ENCODE measurements around the gene RIMS1.
A peak's percentile ranks its signal among the peaks of the same experiment; 100 is the strongest.

The RIMS1 gene, protein sequence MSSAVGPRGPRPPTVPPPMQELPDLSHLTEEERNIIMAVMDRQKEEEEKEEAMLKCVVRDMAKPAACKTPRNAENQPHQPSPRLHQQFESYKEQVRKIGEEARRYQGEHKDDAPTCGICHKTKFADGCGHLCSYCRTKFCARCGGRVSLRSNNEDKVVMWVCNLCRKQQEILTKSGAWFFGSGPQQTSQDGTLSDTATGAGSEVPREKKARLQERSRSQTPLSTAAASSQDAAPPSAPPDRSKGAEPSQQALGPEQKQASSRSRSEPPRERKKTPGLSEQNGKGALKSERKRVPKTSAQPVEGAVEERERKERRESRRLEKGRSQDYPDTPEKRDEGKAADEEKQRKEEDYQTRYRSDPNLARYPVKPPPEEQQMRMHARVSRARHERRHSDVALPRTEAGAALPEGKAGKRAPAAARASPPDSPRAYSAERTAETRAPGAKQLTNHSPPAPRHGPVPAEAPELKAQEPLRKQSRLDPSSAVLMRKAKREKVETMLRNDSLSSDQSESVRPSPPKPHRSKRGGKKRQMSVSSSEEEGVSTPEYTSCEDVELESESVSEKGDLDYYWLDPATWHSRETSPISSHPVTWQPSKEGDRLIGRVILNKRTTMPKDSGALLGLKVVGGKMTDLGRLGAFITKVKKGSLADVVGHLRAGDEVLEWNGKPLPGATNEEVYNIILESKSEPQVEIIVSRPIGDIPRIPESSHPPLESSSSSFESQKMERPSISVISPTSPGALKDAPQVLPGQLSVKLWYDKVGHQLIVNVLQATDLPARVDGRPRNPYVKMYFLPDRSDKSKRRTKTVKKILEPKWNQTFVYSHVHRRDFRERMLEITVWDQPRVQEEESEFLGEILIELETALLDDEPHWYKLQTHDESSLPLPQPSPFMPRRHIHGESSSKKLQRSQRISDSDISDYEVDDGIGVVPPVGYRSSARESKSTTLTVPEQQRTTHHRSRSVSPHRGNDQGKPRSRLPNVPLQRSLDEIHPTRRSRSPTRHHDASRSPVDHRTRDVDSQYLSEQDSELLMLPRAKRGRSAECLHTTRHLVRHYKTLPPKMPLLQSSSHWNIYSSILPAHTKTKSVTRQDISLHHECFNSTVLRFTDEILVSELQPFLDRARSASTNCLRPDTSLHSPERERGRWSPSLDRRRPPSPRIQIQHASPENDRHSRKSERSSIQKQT (N-terminal part only)

DNA sequence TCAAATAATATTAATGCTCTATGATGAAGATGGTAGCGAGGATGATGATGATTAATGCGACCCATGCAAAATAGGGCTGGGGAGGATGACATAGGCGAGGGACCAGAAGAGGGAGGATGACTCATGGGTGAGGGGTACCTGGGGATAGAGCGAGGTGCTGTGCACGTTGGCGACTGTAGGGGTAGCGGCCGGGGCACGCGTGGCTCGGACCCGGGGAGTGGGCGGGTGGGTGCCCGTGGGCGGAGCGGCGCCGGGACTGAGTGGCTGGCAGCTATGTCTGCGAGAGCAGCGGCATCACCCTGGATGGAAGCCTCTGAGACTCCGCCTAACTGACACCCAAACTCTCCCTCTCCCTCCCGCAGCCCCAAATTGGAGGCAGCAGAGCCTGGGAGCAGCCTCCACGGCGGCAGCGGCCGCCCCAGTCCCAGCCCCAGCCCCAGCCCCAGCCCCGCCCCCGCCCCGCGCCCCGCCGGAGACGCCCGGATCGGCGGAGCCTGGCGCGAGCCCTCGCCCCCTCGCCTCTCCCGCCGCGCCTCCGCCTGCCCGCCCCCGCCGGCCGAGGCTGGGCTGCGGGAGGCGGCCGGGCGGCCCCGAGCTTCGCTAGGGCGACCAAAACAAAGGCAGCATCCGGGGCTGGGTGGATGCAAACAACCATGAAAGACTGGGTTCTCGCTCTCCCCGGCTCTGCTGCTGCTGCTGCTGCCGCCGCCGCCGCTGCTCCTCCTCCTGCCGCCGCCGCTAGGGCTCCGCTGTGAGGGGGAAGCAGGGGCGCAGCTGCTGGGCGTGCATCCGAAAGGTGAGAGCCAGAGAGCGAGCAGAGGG, at the start of gene RIMS1:
Gene RIMS1 (plus strand): TSS at position 367 of the 822 bp plus-strand sequence. CDS start 474 bp downstream, outside the sequence.
- peak in 1 of 2 experiments; percentile 26 for DNase-seq

DNA sequence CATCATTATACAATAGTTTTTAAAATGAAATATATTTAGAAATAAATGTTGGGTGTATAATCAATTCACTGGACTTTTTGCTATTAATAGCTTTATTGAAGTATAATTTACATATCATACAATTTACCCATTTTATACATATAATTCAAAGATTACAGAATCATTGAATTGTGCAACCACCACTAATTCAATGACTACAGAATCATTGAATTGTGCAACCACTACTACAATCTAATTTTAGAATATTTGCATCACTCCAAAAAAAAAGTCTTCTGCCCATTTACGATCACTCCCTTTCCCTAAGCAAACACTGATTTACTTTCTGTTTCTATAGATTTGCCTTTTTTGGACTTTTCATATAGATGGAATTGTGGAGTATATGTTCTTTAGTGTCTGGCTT, 35.1 kb upstream of the RIMS1 start:
- DNase-seq, result no peak

DNA sequence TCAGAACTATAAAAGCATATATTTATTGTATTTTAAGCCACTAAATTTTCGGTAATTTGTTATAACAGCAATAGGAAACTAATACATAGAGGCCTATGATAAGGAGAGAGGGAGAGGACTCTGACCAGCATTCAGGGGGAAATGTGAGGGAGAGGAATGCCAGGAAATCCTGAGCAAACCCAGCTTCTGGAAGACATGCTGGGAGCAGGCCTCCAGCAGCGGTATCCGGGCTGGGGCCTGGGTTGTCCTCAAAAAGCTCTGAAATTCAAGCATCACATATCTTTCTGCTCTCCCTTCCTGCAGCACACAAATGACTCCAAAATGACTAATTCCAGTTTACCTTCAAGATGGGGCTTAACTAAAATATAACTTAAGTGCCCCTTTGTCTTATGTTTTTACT, 33.4 kb upstream of the RIMS1 start:
- DNase-seq, result no peak

DNA sequence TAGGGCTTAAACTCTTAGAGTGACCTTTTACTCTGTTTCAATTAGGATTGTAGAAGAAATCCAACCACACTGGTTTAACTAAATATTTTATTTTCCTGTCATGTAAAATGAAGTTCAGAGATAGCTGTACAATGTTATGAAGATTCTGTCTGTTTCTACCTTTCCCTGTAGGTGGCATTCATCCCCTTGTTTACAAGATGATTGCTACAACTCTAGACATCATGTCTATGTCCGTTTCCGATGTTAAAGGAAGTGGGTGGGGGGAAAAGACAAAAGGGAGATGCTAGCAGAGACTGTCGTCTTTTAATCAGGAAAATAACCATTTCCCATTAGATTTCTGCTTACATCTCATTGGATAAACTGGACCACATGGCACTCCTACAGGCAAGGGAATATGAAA, 30.9 kb upstream of the RIMS1 start:
- no peak for DNase-seq

DNA sequence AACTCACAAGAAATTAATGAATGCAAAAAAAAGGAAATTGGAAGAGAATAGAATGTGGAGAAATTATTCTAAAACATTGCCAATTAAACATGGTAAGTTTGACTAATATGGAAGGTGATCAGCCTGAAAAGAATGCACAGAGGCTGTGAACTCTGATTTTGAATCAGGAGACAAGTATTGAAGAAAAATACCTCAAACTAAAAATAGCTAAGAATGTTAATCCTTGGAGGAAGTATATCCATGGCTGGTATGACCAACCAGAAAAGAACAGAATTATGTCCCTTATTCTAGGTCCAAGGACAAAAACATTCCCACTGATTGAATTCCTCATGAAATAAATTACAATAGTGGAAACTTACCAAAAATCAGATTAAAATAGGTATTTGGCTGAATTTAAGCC, 7.3 kb upstream of the RIMS1 start:
- DNase-seq, result no peak

DNA sequence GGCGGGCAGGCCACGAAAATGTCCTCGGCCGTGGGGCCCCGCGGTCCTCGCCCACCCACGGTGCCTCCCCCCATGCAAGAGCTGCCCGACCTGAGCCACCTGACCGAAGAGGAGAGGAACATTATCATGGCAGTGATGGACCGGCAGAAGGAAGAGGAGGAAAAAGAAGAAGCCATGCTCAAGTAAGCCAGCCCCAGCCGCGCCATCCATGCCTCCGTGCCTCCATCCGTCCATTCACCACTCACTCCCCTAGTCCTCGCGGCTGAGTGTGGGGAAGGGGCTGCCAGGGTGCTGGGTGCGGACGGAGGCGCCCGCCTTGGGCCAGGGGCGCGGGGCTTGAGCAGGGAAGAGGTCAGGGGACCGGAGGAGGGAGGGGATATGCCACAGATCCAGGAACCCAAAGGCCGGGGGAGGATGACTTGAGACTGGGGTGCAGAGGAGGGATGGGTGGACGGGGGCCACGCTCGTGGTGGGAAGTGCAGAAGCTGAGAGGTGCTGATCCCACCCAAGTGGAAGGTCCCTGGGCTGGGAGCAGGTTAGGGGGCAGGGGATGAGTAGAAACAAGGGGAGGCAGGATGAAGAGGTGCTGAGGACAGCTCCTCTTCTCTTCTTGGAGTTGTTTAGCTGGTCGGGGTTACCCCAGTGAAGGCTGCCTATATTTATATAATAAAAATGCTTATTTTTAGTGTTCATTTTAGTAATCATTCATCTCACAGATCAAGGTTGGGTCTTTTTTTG, 825 bp downstream of the RIMS1 start:
- no peak for DNase-seq

DNA sequence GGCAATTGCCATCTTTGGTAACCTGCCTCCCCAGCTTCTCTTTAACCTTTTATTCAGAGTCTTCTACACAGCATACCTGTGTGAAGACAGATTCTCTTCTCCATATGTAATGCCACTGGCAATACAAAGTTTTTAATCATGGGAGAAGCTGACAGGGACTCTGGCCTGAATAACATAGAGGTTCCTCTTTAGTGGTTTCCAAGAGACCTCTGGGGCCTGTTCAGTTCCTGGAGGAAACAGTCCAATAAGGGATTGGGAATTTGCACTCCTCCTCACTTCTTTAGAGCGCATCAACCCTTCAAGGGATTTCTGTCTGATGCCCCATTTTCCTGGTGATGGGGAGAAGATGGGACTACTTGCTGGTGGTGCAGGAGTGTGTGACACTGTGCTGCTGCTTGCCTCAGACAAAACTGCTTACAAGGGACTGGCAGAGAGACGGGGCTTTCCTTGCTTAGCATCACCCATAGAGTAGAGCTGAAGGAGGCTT, 1.4 kb downstream of the RIMS1 start:
- peak in 1 of 2 experiments; percentile 27 for DNase-seq

DNA sequence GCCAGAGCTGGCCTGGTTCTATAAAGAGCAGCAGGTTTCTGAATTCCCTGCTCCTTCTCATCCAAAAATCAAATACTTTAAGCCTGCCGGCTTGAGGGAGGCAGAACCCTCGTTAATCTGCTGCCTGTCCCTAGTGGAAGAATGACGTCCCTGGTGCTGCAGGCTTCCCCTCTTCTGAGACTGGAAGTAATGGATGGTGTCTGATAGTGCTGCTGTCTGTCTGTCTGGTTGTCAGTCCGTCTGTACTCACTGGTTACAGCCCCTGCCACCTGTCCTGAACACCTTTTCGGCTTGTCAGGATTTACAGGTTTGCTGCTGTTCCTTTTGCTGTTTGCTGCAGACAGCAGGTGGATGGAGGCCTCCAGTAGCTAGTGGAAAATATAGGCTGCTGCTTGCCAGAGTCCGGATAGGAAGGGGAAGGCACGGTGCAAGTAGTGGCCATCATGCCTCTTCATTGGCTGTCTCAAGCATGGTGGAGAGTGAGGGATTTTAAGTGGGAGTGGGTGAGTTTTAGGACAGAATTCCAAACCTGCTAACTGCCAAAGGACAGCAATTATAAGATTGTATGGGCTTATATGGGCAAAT, 2.5 kb downstream of the RIMS1 start:
- peak in 1 of 2 experiments; percentile 38 for DNase-seq

DNA sequence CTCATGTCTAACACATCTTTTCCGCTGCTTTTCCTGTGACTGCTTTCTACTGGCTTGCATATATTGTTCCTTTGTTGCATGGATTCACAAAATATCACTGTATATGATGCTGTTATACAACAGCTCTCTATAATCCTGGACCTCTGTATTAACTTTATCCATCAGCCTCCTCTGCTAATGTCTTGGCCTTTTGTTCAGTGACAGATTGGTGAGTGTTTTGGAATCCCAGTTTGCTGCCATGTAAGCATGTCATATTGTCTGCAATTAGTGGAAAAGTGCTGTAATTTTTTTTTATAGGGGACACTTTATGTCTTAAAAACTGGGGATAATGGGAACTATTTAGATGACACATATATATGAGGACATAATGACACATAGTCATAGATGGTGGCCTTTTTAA, 3.0 kb downstream of the RIMS1 start:
- no peak for DNase-seq

DNA sequence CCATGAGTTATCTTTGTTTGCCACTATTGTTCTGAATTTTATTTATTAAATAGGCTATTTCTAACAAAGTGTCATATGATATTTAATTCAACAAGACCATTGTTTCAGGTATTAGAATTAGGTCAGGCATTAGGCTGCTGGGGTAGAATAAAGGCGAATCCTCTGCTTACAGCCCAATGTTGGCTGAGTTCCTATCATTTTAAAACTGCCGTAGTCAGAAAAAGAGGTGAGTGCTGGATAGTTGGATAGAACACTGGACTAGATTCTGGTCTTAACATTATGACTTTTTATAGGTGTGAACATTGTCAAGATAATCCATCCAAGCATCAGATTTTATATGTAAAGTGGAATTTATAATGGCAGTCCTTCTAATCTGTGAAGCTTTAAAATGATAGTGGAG, 6.3 kb downstream of the RIMS1 start:
- no peak for DNase-seq

DNA sequence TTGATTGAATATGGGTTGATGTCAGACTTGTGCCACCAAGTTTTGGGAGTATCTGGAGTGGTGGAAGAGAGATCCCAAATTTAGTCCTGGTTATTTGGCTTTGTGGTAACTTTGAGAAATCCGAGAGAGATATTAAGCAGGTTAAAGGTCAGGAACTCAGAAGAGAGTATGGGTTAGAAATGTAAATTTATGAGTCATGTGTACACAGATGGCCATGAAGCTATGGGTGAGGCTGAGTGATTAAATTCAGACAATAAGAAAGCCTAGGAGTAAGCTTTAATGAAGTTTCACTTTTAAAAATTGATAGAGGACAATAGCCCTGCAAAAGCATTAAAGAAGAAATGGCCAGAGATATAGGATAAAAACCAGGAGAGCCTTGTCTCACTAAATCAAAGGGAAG, 14.3 kb downstream of the RIMS1 start:
- DNase-seq, result no peak

DNA sequence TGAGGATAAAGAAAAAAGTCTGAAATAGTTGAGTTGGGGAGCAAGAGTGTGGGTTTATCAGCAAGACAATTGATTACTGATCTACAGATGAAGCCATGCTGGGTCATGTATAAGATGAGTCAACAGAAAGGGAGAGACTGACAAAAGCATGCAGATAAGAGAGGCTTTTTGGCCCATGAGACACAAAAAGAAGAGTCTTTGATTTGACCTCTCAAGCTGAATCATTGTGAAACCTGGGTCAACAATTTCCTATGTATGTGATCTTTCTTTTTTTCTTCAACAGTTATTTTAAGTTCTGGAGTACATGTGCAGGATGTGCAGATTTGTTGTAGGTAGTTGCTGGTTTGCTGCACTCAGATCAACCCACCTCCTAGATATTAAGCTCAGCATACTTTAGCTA, 15.9 kb downstream of the RIMS1 start:
- DNase-seq, result no peak

DNA sequence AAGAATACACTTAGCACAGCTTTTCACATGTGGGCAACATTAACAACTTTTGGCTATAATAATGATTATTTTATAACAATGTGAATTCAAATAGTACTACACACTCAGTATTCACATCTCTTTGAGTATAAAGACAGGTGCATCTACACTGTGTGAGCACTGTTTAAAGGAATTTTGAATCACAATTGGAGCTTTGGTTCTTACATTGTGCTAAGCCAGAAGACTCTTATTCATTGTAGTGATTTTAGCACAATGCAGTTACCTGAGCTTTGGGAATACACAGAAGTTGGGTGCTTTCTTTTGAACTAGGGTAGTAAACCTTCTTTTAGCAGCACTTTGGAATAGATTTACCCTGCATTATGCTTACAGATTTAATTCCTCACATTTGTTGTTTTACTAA, 20.5 kb downstream of the RIMS1 start:
- no peak for DNase-seq

DNA sequence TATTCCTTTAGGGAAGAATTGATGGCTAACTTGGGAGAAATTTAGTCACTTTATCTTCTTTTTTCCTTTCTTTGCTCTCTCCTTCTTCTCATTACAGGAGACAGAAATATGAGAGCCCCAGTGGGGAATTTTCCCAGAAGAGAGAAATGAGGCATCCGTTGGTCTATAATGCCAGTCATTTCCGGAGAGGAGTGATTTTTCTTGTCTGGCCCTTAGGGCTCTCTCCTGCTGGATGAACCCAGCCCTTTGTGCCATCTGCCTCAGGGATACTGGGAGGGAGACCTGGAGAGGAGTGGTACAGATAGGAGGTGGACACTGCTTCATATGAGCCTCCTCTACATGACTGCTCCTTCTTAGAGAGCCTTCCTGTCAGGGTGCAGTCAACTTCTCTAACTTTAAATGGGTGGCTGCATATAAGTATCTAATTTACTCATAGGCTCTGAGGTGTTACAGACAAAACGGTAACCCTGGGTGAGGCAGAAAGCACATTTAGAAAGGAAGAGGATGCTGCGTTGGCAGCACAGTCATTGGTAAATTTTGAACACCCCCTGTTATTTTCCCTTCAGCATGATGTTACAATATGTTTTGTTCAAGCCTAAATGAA, 21.9 kb downstream of the RIMS1 start:
- no peak for DNase-seq

DNA sequence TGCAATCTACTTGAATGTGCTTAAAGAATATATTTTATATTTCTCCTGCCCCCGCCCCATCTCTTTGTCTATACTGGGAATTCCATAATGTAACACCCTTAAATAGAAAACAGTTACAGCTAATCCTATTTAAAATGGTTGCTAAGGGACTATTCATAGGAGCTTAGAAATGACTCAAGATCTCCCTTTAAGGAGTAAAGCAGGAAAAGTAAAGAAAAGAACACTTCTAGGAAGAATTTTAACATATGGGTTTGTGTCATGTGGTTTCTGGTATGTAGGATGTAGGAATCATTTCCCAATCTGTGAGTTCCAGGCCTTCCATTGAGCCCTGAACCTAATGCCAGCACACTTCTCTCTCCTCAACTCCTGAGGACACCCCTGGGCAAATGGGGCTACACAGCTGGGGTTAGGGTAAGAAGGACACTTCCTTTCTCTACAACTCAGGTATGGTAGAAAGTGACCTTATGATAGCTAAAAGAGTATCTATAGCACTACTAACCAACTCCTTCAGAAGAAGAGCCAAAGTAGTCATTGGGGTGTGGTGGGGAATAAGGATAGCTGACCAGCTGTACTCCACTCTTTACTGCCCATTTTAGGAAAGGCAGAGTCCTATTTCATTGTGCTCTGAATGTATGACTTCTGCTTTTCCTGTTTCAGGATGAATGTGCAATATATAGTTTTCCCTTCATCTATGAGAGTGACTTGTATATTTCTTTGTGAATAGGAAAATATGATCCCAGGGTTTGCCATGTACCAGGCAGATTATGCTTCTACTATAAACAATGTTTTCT, 27.3 kb downstream of the RIMS1 start:
- DNase-seq, result no peak

DNA sequence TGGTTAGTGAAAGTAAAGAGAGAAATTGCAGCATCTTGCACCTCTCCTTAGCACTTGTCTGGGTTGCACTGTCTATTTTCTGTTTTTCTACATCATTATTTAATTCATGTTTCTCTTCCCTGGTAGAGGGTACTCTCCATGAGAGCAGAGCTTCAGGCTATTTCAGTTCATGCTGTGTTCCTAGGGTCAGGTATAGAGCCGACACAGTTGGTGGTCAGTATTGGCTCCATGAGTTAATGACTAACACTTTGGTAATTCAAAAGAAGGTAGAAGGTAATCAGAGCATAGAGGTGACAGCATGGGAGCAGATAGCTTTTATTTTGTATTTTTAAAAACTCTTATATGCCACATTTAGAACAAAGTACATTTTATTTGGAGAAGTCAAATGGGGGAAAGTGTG, 42.7 kb downstream of the RIMS1 start:
- DNase-seq, result no peak

DNA sequence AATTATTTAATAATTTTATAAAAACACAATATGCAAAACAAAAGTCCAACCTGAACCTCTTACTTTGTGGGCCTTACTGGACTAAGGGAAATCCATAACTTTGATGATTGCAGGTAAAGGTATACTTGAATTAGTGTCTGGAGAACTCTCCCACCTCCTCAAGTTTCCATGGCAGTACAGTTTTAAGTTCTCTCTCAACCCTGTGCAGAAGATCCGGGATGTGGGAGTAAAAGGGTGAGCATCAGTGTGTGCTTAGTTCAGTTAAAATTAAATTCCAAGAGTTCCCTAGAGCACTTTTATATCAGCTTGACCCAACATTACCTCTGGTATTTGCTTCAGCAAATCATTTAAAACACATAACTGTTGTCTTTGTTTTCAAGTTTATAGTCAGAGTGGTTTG, 47.5 kb downstream of the RIMS1 start:
- DNase-seq, result no peak

DNA sequence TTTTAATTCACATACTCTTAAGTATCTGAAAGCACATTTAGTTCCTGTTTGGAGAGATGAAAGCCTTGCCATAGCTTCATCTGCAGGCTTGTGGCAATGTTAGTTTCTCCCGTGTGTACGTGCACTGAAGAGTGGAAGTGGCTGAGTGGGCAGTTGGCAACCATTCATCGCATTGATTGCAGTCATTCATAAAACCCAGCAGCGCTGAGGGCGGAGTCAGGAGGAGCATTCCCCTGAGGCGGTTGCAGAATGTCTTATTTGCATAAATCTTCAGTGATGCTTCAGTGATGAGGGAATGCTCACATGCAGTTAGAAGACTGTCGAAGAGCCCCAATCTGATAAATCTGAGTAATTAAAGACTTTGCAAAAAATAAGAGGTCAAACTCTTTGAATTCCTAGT, 79.1 kb downstream of the RIMS1 start:
- DNase-seq, result no peak

DNA sequence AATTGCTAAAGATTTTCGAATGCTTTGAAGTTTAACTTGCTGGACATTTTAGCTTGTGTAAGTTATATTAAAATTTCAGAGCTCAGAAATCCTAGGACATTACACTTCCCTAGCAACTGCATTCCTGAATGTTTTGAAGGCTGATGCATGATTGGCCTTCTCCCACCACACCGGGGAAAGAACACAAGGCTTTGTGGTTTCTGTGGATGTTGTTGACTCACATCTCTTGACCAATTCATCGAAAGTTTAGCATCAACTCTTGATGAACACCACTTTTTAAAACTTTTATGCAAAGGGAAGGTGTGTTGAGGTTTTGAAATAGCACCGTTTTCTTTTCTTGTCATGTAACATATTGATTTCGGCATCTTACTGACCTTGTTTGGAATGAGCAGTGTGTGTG, 81.1 kb downstream of the RIMS1 start:
- no peak for DNase-seq

DNA sequence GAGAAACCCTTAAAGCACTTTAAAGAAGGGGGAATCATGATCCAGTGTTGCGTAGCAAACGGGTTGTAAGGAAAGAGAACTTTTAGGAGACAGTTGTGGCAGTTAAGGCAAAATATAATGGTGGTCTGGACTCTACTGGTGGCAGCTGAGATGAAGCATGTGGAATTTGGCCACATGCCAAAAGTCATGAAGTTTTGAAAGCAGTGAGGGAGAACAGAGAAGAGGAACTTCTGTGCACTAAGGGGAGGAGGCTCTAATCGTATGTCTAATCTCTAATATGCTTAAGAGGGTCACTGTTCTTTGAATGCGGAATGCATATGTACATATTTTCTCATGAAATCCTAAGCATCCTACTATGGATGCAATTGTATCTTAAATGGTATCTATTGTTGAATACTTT, 91.5 kb downstream of the RIMS1 start:
- DNase-seq, result no peak

Measured in cerebellar nuclear complex (tissue), 1 donor.